ENCODE results near the gene SPRR4.

GRCh38 chr1:152959273-152959672 lies 11.2 kb upstream of the SPRR4 start:
- TF ChIP-seq CTCF (conservative IDR thresholded peaks at IDR 0.05; ENCODE audit: low read depth, low read length) (no peak), EZH2 (IDR thresholded peaks at IDR 0.05; ENCODE audit: borderline replicate concordance, low read depth, low read length, poor library complexity, severe bottlenecking) (no peak)

Measured in A673 (cell line).